ENCODE results near the gene FGF12.

Gene FGF12

GRCh38 chr3:192177383-192177782 lies 550.0 kb downstream of the FGF12 start:
- DNase-seq = no peak

DNA sequence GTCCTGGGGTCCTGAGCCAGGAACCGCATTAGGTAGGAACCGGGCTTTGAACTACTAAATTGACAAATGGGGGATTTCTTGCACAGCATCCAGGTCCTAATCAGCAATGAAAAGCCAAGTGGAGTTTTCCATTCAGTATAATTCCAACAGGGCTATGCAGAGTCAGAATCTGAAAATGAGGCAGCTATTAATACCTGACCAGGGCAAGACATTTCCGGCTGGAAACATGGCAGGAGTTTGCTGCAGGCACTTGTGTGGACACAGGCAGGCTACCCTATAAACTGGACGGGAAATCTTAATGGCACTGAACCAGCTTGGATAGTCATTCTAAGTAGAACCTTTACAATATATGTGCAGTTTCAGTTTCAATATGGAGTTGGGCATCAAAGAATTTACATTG lies 553.1 kb downstream of the FGF12 start:
- no peak for DNase-seq

- DNase-seq = no peak
Observed at GRCh38 chr3:192171213-192171612, 556.1 kb downstream of the FGF12 start.

GRCh38 chr3:192170659-192171058 lies 556.7 kb downstream of the FGF12 start:
- DNase-seq = no peak

- no peak for DNase-seq
Observed at GRCh38 chr3:192170031-192170430, 557.3 kb downstream of the FGF12 start.

DNA sequence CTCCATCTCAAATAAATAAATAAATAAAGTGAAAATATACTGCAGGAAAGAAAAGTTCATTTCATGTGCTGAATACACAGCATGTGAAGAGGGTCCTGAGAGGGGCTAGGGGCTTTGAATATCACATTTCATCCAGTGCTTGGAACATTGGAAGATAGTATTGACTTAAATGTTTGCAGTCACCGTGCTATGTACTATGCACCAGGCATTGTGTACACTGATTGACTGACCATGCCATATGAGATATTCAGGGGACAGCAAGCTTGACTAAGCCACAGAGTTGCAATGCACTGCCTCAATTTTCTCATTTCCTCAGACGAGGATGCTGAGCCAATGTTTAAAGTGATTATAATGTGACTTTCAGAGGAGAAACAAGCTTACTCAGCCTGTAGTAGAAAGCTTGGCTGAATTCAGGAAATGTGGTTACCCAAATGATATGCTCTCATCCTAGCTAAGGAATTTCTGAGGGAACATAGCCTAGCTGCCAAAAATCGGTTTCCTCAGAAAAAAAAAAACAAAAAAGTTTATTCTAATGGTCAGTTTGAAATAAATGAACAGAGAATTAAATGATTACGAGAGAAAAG lies 557.9 kb downstream of the FGF12 start:
- DNase-seq = peak; percentile 9

GRCh38 chr3:192168202-192168601 lies 559.1 kb downstream of the FGF12 start:
- DNase-seq = no peak

- DNase-seq = no peak
Observed at GRCh38 chr3:192165552-192165951, 561.8 kb downstream of the FGF12 start.

GRCh38 chr3:192161661-192162060 lies 565.7 kb downstream of the FGF12 start:
- DNase-seq = no peak

GRCh38 chr3:192156382-192156781 lies 571.0 kb downstream of the FGF12 start:
- no peak for DNase-seq

- no peak for DNase-seq
Observed at GRCh38 chr3:192155194-192155593, 572.1 kb downstream of the FGF12 start.

DNA sequence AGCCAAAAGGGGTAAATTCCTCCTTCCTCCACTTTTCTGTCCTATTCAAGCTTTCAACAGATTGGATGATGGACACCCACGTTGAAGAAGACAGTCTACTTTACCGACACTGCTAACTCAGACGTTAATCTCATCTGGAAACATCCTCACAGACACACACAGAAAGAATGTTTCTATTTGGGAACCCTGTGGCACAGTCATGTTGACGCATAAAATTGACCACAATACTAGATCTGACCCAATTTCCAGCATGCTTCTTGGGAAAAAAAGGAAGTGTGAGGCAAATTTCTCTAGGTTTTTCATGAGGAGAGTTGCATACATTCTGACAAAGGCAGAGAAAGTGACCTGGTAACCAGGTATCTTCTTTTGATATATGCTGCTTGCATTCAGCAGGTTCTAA lies 594.1 kb downstream of the FGF12 start:
- no peak for DNase-seq

- DNase-seq = peak; percentile 48
Observed at GRCh38 chr3:192130534-192131132, 596.7 kb downstream of the FGF12 start.

DNA sequence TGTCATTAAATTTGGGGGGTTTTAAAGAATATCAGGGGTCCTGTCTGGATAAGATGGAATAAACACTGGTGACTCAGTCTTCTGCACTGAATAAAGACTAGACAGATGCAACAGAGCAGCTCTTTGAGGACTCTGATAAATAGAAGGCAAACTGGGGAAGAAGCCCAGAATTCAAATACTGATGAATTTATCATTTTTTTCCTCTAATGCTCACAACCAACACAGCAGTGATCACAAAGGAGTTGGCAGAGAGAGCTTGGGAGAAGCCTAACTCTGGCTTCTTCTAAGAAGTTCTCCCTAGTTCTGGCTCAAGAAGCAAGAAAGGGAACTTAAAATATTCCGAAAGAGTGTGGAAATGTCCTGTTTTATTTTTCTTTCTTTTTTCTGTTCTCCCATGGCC lies 597.8 kb downstream of the FGF12 start:
- DNase-seq = no peak

- no peak for DNase-seq
Observed at GRCh38 chr3:192128922-192129321, 598.4 kb downstream of the FGF12 start.

GRCh38 chr3:192128060-192128459 lies 599.3 kb downstream of the FGF12 start:
- no peak for DNase-seq

GRCh38 chr3:192122832-192123594 lies 604.3 kb downstream of the FGF12 start:
- DNase-seq = no peak

- no peak for DNase-seq
Observed at GRCh38 chr3:192121923-192122322, 605.4 kb downstream of the FGF12 start.

GRCh38 chr3:192108820-192109219 lies 618.5 kb downstream of the FGF12 start:
- peak; percentile 46 for DNase-seq

GRCh38 chr3:192106543-192106942 lies 620.8 kb downstream of the FGF12 start:
- no peak for DNase-seq

DNA sequence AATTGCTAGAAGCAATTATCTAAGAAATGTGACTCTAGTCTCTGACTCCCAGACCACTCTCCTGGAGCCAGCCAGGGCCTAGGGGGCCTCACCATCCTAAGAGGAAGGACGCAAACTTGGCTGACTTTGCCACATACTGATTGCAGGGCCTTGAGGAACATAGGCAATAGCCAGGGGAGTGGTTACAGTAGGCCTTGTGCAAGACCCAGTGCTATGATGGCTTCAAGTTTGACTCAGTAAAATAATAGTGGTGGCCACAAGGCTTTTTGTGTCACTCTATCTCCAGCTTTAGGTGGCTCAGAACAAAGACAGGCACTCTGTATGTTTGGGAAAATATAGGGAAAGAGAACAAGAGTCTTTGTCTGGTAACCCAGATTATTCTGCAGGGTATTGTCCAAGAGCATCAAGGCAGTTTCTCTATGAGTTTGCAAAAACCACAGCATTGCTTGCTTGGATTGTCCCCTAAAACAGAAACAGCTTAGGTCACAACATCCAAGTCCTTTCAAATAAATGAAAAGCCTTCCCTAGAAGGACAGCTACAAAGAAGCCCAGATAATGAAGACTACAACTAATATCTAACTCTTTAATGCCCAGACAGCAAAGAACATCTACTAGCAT lies 634.8 kb downstream of the FGF12 start:
- no peak for DNase-seq

DNA sequence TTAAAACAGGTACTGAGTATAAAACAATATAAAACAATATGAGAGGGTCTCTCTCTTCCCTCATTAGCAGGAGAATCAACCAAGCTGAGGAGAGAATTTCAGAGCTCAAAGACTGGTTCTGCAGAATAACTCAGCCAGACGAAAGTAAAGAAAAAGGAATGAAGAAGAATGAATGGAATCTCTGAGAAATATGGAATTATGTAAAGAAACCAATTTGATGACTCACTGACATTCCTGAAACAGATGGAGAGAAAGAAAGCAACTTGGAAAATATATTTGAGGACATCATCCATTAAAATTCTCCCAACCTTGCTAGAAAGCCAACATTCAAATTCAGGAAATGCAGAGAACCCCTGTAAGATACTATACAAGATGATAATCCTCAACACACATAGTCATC lies 635.5 kb downstream of the FGF12 start:
- DNase-seq = peak; percentile 58

DNA sequence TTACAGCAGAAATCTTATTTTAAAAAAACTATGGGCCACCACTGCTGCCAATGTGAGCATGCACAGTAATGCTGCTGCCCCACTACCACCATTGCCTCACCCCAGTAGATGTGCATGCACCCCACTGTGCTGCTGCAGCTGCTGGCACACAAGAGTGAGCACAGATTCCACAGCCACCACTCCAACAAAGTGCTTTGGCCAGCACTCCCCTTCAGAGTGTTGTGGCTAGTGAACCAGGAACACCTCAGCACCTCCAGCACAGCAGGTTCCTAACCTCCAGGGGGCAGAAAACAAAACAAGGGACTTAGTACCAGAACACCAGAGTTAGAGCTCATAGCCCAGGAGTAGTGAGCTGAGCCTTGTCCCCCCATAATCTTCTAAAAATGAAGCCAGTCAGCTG lies 636.8 kb downstream of the FGF12 start:
- DNase-seq = no peak

Measured in NCI-H226 (cell line).